DND-41 (cell line): ENCODE results near the gene PAK1.

Experiments
- ATAC-seq: fragments of 200-7000 bp; cut with Tn5 transposase; 3 replicates; pipeline ENCODE4 v1.9.1; 2021; ENCODE audit warnings: low read depth; ENCODE audit not compliant: insufficient read depth
- DNase-seq: peaks from one replicate; pipeline ENCODE4 v3.0.0-alpha.2; 2020
- H2AFZ ChIP-seq: 2 replicates; pipeline ENCODE4 v1.6.0; 2012; ENCODE audit warnings: low read depth, low read length
- H3K27ac ChIP-seq: 2 replicates; pipeline ENCODE4 v1.5.1; 2012; ENCODE audit warnings: low read length, inconsistent platforms
- H3K27me3 ChIP-seq: fragments of 200-600 bp; sonication (generic); 2 replicates; pipeline ENCODE4 v1.6.0; 2012; ENCODE audit warnings: low read length, mild to moderate bottlenecking, inconsistent platforms; ENCODE audit not compliant: insufficient read depth, poor library complexity
- H3K36me3 ChIP-seq: 2 replicates; pipeline ENCODE4 v1.5.1; 2012; ENCODE audit warnings: low read length, inconsistent platforms; ENCODE audit not compliant: insufficient read depth
- H3K4me1 ChIP-seq: 2 replicates; pipeline ENCODE4 v1.5.1; 2012; ENCODE audit warnings: mild to moderate bottlenecking, low read length; ENCODE audit not compliant: insufficient read depth
- H3K4me2 ChIP-seq: 2 replicates; pipeline ENCODE4 v1.6.0; 2012; ENCODE audit warnings: mild to moderate bottlenecking, moderate library complexity, low read length, inconsistent platforms; ENCODE audit not compliant: insufficient read depth
- H3K4me3 ChIP-seq, 2 experiments: fragments of 200-600 bp in 1 of 2; shearing (Covaris generic) in 1 of 2; 2 replicates each; pipeline ENCODE4 v1.5.1; 2012 to 2016; ENCODE audit warnings: inconsistent platforms in 2 of 2, low read length in 2 of 2, mild to moderate bottlenecking in 2 of 2, low read depth in 1 of 2, moderate library complexity in 1 of 2
- H3K79me2 ChIP-seq: 2 replicates; pipeline ENCODE4 v1.6.0; 2012; ENCODE audit warnings: low read length, inconsistent platforms; ENCODE audit not compliant: insufficient read depth
- H3K9ac ChIP-seq: 2 replicates; pipeline ENCODE4 v1.6.0; 2012; ENCODE audit warnings: low read depth, mild to moderate bottlenecking, inconsistent platforms, low read length, moderate library complexity
- H3K9me3 ChIP-seq: 2 replicates; pipeline ENCODE4 v1.5.1; 2012; ENCODE audit warnings: low read length, moderate library complexity, mild to moderate bottlenecking, inconsistent platforms; ENCODE audit not compliant: insufficient read depth, severe bottlenecking
- H4K20me1 ChIP-seq: 2 replicates; pipeline ENCODE4 v1.6.0; 2012; ENCODE audit warnings: low read length; ENCODE audit not compliant: insufficient read depth
- CTCF ChIP-seq: IDR thresholded peaks from 2 replicates; pipeline ENCODE4 v1.5.1; 2012; ENCODE audit warnings: borderline replicate concordance, low read length, moderate library complexity, mild to moderate bottlenecking; ENCODE audit not compliant: poor library complexity, severe bottlenecking; ENCODE audit errors: extremely low read depth
- EZH2 ChIP-seq: IDR thresholded peaks from 3 replicates; pipeline ENCODE4 v1.6.1; 2012; ENCODE audit warnings: borderline replicate concordance, low read depth, mild to moderate bottlenecking, moderate library complexity, low read length, inconsistent platforms; ENCODE audit not compliant: severe bottlenecking

PAK1 gene

DNA sequence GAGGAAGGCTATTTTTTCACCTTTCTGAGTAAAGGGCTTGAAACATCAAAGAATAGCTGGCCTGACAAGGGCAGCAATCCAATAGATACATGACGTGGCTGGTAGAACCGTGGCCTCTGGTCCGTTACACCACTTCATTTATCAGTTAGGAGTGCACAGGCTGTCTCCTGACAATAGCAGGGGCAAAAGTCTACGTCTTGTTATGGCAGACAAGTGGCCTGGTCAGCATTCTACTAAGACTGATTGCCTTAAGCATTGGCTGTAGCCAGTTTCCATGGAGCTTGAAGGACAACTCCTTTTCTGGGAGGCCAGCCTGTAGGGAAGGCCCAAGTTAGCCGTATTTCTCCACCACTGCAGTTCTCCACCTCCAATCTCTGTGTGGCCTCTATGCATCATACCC, 163.2 kb downstream of the PAK1 start:
- H3K27ac ChIP-seq = no peak overlapping the region
- no peak overlapping the region for H3K9ac ChIP-seq
- H3K4me3 ChIP-seq = no peak overlapping the region
- H3K79me2 ChIP-seq = no peaks in the 10 kb centered on the region
- H2AFZ ChIP-seq = no peak overlapping the region
- no peaks in the 10 kb centered on the region for H3K9me3 ChIP-seq
- no peak for TF ChIP-seq CTCF
- TF ChIP-seq EZH2 = no peak
- H3K27me3 ChIP-seq = no peaks in the 10 kb centered on the region
- H3K36me3 ChIP-seq = no peaks in the 10 kb centered on the region
- ATAC-seq = no peak
- no peak for DNase-seq
- no peaks in the 10 kb centered on the region for H4K20me1 ChIP-seq
- H3K4me2 ChIP-seq = no peak overlapping the region
- H3K4me1 ChIP-seq = no peaks in the 10 kb centered on the region

GRCh38 chr11:77309401-77310085, 164.4 kb downstream of the PAK1 start:
- Histone ChIP-seq H3K4me1 (no peaks in the 10 kb centered on the region), H3K27ac (no peak overlapping the region), H3K9me3 (no peaks in the 10 kb centered on the region), H3K79me2 (no peaks in the 10 kb centered on the region), H3K4me2 (no peak overlapping the region), H4K20me1 (no peaks in the 10 kb centered on the region), H2AFZ (no peak overlapping the region), H3K4me3 (no peak overlapping the region), H3K9ac (no peak overlapping the region), H3K36me3 (no peaks in the 10 kb centered on the region), H3K27me3 (no peaks in the 10 kb centered on the region)
- no peak for DNase-seq
- TF ChIP-seq CTCF (no peak), EZH2 (no peak)
- no peak for ATAC-seq

- no peaks in the 10 kb centered on the region for H4K20me1 ChIP-seq
- no peak overlapping the region for H3K27ac ChIP-seq
- H3K4me2 ChIP-seq = no peak overlapping the region
- no peak overlapping the region for H3K9ac ChIP-seq
- ATAC-seq (no peak), DNase-seq (no peak)
- H3K4me3 ChIP-seq = no peak overlapping the region
- no peaks in the 10 kb centered on the region for H3K4me1 ChIP-seq
- no peaks in the 10 kb centered on the region for H3K27me3 ChIP-seq
- H2AFZ ChIP-seq = no peak overlapping the region
- no peaks in the 10 kb centered on the region for H3K79me2 ChIP-seq
- H3K36me3 ChIP-seq = no peaks in the 10 kb centered on the region
- no peaks in the 10 kb centered on the region for H3K9me3 ChIP-seq
- no peak for TF ChIP-seq EZH2
- TF ChIP-seq CTCF = no peak
Measured at GRCh38 chr11:77308838-77309237, 165.1 kb downstream of the PAK1 start.
